GM18526 (cell line): ENCODE results near the gene BPIFB4.

Source experiments
- POLR2A ChIP-seq: IDR thresholded peaks from 3 replicates; pipeline ENCODE4 v1.6.1; 2011; ENCODE audit not compliant: insufficient read length; ENCODE audit errors: extremely low read depth

Gene BPIFB4

GRCh38 chr20:33127422-33128097 lies 48.1 kb downstream of the BPIFB4 start:
- no peak for TF ChIP-seq POLR2A

- no peak for TF ChIP-seq POLR2A
Observed at GRCh38 chr20:33130568-33131061, 51.2 kb downstream of the BPIFB4 start.

GRCh38 chr20:33131949-33132473 lies 52.6 kb downstream of the BPIFB4 start:
- no peak for TF ChIP-seq POLR2A

GRCh38 chr20:33132513-33133372 lies 53.3 kb downstream of the BPIFB4 start:
- TF ChIP-seq POLR2A, result no peak

- TF ChIP-seq POLR2A, result no peak
Observed at GRCh38 chr20:33133373-33133941, 54.0 kb downstream of the BPIFB4 start.

GRCh38 chr20:33137195-33137594 lies 57.8 kb downstream of the BPIFB4 start:
- no peak for TF ChIP-seq POLR2A

GRCh38 chr20:33139467-33139866 lies 60.0 kb downstream of the BPIFB4 start:
- no peak for TF ChIP-seq POLR2A

GRCh38 chr20:33145521-33145920 lies 66.1 kb downstream of the BPIFB4 start:
- no peak for TF ChIP-seq POLR2A

GRCh38 chr20:33147299-33147698 lies 67.9 kb downstream of the BPIFB4 start:
- no peak for TF ChIP-seq POLR2A

GRCh38 chr20:33148040-33148439 lies 68.6 kb downstream of the BPIFB4 start:
- no peak for TF ChIP-seq POLR2A

- no peak for TF ChIP-seq POLR2A
Observed at GRCh38 chr20:33154252-33154651, 74.8 kb downstream of the BPIFB4 start.

- no peak for TF ChIP-seq POLR2A
Observed at GRCh38 chr20:33158637-33159385, 79.4 kb downstream of the BPIFB4 start.

GRCh38 chr20:33159713-33160112 lies 80.3 kb downstream of the BPIFB4 start:
- no peak for TF ChIP-seq POLR2A

- no peak for TF ChIP-seq POLR2A
Observed at GRCh38 chr20:33160681-33161080, 81.2 kb downstream of the BPIFB4 start.
